Mucosa of rectum (tissue), 2 donors: Measurements from ENCODE around the gene RNF144B.
"Not testable (repeated sequence)": the region's sequence is repeated elsewhere in the genome, so short reads cannot be mapped to it uniquely, and the experiment has no call there.

Source experiments
- H3K27ac ChIP-seq, 2 donors: one replicate each; pipeline ENCODE4 v1.7.0; 2013; ENCODE audit warnings: inconsistent platforms in 2 of 2, low read depth in 2 of 2, low read length in 2 of 2
- H3K27me3 ChIP-seq, 2 donors: one replicate each; pipeline ENCODE4 v1.7.0; 2013; ENCODE audit warnings: low read length in 2 of 2; ENCODE audit not compliant: control insufficient read depth in 2 of 2, insufficient read depth in 2 of 2
- H3K36me3 ChIP-seq, 2 donors: one replicate each; pipeline ENCODE4 v1.7.0; 2013; ENCODE audit warnings: low read length in 2 of 2; ENCODE audit not compliant: control insufficient read depth in 2 of 2, insufficient read depth in 2 of 2
- H3K4me1 ChIP-seq, 2 donors: one replicate each; pipeline ENCODE4 v1.7.0; 2013; ENCODE audit warnings: low read length in 2 of 2, mild to moderate bottlenecking in 1 of 2; ENCODE audit not compliant: control insufficient read depth in 2 of 2, insufficient read depth in 2 of 2
- H3K4me3 ChIP-seq, 2 donors: one replicate each; pipeline ENCODE4 v1.7.0; 2013; ENCODE audit warnings: low read length in 2 of 2
- H3K9ac ChIP-seq, 2 donors: one replicate each; pipeline ENCODE4 v1.7.0; 2013; ENCODE audit warnings: low read length in 2 of 2, low read depth in 1 of 2, mild to moderate bottlenecking in 1 of 2
- H3K9me3 ChIP-seq, 2 donors: one replicate each; pipeline ENCODE4 v1.7.0; 2013; ENCODE audit warnings: low read length in 2 of 2; ENCODE audit not compliant: control insufficient read depth in 2 of 2
- donor health status: healthy.
- donor health status: Normal muscosa, but diverticular disease.

The RNF144B gene

DNA sequence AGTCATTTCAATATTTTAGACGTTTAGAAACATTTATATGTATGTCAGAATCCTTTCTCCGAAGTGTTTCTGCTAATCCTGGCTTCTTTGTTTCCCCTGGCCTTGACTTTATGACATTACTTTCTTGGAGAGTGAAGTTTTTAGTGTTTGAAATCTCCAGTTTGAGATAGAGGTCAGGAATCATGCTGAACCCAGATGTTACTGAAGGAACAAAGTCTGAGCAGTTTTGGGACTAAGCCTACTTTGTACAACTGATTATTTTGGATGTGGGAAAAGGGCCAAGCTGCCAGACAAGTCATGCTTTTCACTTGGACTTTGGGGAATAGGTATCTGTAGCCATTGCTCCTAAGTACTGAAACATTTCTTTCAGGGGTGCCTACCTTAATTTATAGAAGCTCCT lies 2.3 kb downstream of the RNF144B start:
- Histone ChIP-seq H3K9me3 (no peaks in the 10 kb centered on the region), H3K36me3 (no peaks in the 10 kb centered on the region), H3K9ac (no peak overlapping the region), H3K27ac (no peak overlapping the region), H3K4me3 (peak overlapping the region in 1 of 2 donors; percentile 93), H3K27me3 (no peaks in the 10 kb centered on the region), H3K4me1 (peaks cover 6 to 14% of the 10 kb centered on the region in 2 donors)

- H3K9ac ChIP-seq: no peak overlapping the region
- H3K4me1 ChIP-seq: peaks cover 6 to 14% of the 10 kb centered on the region in 2 donors
- no peaks in the 10 kb centered on the region for H3K9me3 ChIP-seq
- H3K36me3 ChIP-seq: no peaks in the 10 kb centered on the region
- no peak overlapping the region for H3K27ac ChIP-seq
- H3K27me3 ChIP-seq: no peaks in the 10 kb centered on the region
- H3K4me3 ChIP-seq: no peak overlapping the region
These were observed 3.3 kb downstream of the RNF144B start for GRCh38 chr6:18390476-18390875.

DNA sequence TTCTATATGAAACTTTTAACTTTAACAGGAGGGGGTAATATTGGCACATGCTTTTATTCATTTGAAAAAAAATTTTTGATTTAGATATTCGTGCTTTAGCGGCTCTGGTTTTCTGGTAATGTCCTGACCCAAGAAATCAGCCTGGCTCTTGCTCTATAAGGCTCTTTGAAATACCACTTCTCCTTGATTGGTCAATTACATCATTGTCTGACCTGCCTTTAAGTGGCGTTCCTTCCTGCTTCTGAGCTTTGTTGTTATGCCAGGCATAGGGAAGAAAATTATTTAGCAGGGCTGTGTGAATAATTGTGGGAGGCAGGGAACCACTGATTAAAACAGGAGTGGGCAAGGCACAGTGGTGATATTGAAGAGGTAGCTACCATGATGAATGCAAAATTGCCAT lies 3.9 kb downstream of the RNF144B start:
- Histone ChIP-seq H3K9me3 (no peaks in the 10 kb centered on the region), H3K4me3 (no peak overlapping the region), H3K36me3 (no peaks in the 10 kb centered on the region), H3K4me1 (peaks cover 6 to 14% of the 10 kb centered on the region in 2 donors), H3K27ac (no peak overlapping the region), H3K9ac (no peak overlapping the region), H3K27me3 (no peaks in the 10 kb centered on the region)

DNA sequence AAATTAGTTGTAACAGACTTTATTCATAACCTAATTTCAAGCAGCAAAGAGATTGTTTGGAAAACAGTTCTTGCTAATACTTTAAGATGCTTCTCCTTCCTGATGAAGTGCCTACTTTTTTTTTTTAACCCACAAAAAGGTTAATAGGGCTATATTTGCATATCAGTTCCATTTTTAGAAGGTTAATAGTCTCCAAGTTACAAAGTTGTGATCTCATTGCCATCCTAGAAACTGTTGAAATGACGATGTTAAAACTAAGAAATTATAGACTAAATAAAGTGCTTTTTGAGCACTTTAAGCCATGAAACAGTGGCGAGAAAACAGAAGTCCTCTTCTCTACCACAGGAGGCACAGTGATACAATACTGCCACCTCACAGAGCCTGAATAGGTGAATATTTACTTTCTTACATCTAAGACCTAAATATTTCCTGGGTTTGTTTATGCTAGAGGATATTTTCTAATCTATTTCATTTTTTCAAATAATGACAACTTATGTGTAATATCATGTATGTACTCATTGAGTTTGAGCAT lies 5.3 kb downstream of the RNF144B start:
- no peak overlapping the region for H3K9ac ChIP-seq
- no peaks in the 10 kb centered on the region for H3K36me3 ChIP-seq
- H3K4me1 ChIP-seq: peaks cover 3 to 9% of the 10 kb centered on the region in 2 donors
- no peaks in the 10 kb centered on the region for H3K27me3 ChIP-seq
- H3K27ac ChIP-seq: no peak overlapping the region
- H3K9me3 ChIP-seq: no peaks in the 10 kb centered on the region
- H3K4me3 ChIP-seq: no peak overlapping the region

- Histone ChIP-seq H3K27me3 (no peaks in the 10 kb centered on the region), H3K4me1 (peaks cover 0 to 2% of the 10 kb centered on the region in 2 donors), H3K36me3 (no peaks in the 10 kb centered on the region), H3K9ac (no peak overlapping the region), H3K27ac (no peak overlapping the region), H3K9me3 (no peaks in the 10 kb centered on the region), H3K4me3 (no peak overlapping the region)
These were observed 6.5 kb downstream of the RNF144B start for GRCh38 chr6:18393698-18394097.

DNA sequence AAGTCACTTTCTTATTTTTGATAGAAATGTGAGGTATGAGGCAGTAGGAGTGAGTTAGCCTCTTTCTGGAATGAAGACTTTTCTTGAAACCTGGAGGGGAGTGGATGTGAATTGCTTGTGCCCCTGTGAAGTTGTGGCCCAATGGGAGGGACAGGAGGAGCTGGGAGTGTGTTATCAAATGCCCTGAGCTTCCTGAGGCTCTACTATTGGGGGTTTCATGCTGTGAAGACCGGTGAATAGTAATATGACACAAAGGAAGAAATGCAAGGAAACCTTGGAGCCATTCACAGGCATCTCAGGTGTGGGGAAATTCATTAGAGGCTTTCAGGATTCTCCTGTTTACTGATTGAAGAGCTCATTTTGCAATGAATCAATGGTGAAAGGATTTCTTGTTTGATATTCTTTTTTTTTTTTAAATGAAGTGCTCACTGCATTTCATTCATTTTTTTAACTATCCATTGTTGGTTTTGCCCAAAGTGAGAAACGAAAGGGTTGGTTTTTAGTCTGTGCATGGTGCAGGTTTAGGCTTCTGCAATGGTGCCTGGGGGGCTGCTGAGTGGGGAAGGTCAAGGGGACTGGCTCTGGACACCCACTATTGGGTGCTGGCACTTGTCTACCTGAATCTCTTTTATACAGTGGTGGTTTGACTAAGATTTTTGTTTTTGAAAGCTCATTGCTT lies 8.2 kb downstream of the RNF144B start:
- Histone ChIP-seq H3K27ac (no peak overlapping the region), H3K9ac (no peak overlapping the region), H3K36me3 (peaks cover 0 to 1% of the 10 kb centered on the region in 2 donors), H3K9me3 (no peaks in the 10 kb centered on the region), H3K4me3 (no peak overlapping the region), H3K4me1 (no peaks in the 10 kb centered on the region), H3K27me3 (no peaks in the 10 kb centered on the region)

DNA sequence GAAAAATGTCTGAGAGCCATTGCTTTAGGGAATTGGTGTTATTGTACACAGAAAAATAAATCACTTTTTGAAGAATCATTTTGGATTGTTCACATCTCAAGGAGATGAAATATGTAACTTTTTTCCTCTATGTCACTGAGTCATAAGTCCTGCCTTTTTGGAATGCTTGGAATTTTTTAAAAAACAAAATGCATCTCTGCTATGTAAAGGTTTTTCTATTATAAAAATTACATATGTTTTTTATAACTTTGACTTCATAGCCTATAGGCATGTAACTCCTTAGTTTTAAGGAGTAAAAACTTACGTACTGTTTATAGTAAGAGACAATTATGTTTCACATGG lies 8.7 kb downstream of the RNF144B start:
- Histone ChIP-seq H3K4me3 (no peak overlapping the region), H3K9me3 (no peaks in the 10 kb centered on the region), H3K27ac (no peak overlapping the region), H3K4me1 (no peaks in the 10 kb centered on the region), H3K9ac (no peak overlapping the region), H3K27me3 (no peaks in the 10 kb centered on the region), H3K36me3 (peaks cover 0 to 2% of the 10 kb centered on the region in 2 donors)

- Histone ChIP-seq H3K9ac (no peak overlapping the region), H3K4me3 (no peak overlapping the region), H3K4me1 (no peaks in the 10 kb centered on the region), H3K27me3 (no peaks in the 10 kb centered on the region), H3K9me3 (no peaks in the 10 kb centered on the region), H3K36me3 (peaks cover 0 to 2% of the 10 kb centered on the region in 2 donors), H3K27ac (no peak overlapping the region)
These were observed 10.6 kb downstream of the RNF144B start for GRCh38 chr6:18397701-18398100.

GRCh38 chr6:18398225-18398624 lies 11.1 kb downstream of the RNF144B start:
- not testable (repeated sequence) for H3K9me3 ChIP-seq, H3K4me3 ChIP-seq, H3K27ac ChIP-seq, H3K9ac ChIP-seq, H3K36me3 ChIP-seq, H3K27me3 ChIP-seq, H3K4me1 ChIP-seq

DNA sequence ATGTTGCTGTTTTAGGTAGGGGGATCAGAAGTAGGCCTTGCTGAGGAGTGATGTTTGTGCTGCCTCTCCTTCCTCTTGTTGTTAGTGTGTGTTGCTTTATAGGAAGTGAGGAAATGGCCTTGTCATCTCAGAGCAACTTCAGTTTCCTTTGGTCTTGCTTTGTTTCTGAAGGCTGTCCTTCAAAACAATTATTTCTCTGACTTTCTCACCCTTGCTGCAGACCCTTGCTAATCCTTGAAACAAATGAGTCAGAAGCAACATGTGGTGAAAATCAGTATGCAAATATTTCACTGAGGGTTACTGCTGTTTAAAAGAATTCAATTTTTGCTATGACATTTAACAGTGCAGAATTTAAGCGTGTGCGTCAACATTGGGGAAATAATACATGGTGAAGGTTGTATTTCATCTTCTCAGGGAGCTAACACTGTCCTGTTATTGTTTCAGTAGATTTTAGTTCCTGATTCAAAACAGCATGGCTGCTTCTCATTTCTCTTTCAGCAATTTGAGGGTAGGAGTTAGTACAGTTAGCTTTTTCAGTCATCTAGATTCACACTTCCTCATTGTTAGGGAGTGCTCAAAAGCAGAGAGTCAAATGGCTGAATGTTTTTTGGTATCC lies 13.8 kb downstream of the RNF144B start:
- no peak overlapping the region for H3K4me3 ChIP-seq

More for the DNA sequence above, 13.8 kb downstream of the RNF144B start:
- H3K36me3 ChIP-seq: peaks cover 0 to 2% of the 10 kb centered on the region in 2 donors
- H3K27ac ChIP-seq: peak overlapping the region; percentile 6 to 21
- no peak overlapping the region for H3K9ac ChIP-seq
- H3K9me3 ChIP-seq: no peaks in the 10 kb centered on the region
- no peaks in the 10 kb centered on the region for H3K4me1 ChIP-seq
- no peaks in the 10 kb centered on the region for H3K27me3 ChIP-seq
